NAMALWA (cell line): ENCODE measurements around the gene FBXO46.

Source experiments
- DNase-seq: peaks from one replicate; pipeline ENCODE4 v3.0.0-alpha.2; 2015; ENCODE audit warnings: low spot score

The FBXO46 gene

DNA sequence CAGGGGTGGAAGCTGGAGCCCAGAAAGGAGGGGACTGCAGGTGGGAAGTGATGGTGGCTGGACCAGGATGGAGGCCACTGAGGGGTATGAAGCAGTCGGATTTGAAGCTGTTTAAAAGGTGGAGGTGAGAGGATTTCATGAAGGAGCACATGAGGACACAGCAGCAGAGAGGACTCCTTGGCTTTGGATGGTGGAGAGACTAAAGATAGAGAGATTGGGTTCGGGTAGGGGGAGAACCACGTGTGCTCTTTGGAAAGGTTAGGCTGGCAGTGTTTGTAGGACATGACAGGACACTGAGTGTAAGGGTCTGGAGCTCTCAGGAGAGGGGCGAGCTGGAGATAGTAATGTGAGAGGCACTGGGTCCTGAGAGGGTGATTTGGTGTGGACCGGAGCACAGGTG lies 47.8 kb downstream of the FBXO46 start:
- DNase-seq = no peak

DNA sequence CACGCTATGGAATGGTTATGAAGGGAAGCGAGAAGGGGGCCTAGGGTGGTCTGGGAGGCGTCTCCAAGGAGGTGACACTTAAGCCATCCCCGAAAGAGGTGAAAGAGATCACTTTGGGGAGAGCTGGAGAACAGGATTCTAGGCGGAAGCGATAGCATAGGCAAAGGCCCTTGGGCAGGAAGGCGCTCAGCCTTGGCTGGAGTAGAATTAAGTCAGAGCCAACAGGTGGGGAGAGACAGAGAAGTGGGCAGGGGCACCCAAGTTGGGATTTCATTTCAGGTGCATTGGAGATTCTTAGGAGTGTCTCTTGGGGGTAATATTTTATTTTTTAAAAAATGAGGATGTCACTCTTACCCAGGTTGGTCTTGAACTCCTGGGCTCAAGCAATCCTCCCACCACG lies 48.6 kb downstream of the FBXO46 start:
- no peak for DNase-seq

DNA sequence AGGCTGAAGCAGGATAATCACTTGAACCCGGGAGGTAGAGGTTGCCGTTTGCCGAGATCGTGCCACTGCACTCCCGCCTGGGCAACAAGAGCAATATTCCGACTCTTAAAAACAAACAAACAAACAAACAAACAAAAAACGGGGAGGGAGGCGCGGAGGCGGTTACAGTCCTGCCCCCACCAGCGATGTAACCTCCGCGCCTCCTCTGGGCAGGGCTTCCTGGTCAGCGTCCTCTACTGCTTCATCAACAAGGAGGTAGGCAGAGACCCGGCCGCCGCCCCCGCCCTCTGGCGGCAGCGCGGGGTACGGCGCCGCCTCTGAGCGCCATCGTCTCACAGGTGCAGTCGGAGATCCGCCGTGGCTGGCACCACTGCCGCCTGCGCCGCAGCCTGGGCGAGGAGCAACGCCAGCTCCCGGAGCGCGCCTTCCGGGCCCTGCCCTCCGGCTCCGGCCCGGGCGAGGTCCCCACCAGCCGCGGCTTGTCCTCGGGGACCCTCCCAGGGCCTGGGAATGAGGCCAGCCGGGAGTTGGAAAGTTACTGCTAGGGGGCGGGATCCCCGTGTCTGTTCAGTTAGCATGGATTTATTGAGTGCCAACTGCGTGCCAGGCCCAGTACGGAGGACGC lies 49.2 kb downstream of the FBXO46 start:
- DNase-seq = peak; percentile 92

DNA sequence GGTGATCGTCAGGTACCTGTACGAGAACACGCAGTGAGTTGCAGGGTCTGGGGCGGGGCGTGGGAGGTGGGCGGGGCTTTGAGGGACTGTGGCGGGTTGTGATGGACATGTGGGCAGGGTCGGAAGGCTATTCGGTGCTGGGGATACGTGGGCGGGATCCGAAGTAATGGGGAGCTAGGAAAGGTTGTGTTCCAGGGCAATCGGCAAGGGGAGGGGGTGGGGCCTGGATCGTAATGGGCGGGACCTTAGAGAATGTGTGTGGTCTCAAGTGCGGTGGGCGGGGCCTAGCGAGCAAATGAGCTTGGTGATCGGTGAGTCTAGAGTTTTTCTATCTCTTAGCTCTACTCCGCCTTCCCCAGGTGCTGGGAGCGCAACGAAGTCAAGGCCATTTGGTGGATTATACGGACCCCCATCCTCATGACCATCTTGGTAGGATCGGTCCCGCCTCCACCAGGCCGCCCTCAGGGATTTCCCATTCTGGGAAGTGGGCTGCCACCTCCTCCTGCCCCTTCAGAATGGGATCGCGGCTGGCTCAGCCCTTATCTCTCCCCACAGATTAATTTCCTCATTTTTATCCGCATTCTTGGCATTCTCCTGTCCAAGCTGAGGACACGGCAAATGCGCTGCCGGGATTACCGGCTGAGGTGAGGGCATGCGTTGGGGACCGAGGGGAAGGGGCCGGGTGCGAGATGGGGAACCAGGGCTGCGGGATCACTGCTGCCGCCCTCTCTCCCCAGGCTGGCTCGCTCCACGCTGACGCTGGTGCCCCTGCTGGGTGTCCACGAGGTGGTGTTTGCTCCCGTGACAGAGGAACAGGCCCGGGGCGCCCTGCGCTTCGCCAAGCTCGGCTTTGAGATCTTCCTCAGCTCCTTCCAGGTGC lies 53.1 kb downstream of the FBXO46 start:
- peak; percentile 98 for DNase-seq

DNA sequence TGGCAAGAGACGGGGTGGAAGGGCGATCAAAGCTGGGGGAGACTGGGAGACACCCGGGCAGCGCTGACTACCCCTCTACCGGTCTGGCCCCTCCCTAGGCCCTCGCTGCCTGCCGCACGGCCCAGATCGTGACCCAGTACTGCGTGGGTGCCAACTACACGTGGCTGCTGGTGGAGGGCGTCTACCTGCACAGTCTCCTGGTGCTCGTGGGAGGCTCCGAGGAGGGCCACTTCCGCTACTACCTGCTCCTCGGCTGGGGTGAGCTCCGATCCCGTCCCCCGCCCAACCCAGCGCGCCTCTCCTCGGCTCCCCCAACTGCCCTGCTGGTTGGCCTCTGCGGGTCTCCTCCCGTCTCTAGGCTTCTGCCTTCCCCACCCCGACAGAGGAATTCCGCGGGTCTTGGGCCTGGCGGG lies 53.8 kb downstream of the FBXO46 start:
- no peak for DNase-seq

DNA sequence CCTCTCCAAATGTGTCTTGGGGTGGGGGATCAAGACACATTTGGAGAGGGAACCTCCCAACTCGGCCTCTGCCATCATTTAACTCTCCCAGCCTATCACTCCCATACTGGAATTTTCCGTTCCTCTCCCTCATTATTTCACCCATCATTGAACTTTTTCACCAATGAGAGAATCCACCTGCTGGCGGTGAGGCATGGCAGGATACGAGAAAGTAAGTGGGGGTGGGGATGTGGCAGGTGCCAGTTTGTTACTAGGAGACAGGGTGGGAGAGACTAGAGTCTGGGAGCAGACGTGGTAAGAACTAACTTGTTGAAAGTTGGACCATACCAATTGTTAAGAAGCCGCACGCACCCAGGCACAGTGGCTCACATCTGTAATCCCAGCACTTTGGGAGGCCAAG lies 55.8 kb downstream of the FBXO46 start:
- DNase-seq = no peak

DNA sequence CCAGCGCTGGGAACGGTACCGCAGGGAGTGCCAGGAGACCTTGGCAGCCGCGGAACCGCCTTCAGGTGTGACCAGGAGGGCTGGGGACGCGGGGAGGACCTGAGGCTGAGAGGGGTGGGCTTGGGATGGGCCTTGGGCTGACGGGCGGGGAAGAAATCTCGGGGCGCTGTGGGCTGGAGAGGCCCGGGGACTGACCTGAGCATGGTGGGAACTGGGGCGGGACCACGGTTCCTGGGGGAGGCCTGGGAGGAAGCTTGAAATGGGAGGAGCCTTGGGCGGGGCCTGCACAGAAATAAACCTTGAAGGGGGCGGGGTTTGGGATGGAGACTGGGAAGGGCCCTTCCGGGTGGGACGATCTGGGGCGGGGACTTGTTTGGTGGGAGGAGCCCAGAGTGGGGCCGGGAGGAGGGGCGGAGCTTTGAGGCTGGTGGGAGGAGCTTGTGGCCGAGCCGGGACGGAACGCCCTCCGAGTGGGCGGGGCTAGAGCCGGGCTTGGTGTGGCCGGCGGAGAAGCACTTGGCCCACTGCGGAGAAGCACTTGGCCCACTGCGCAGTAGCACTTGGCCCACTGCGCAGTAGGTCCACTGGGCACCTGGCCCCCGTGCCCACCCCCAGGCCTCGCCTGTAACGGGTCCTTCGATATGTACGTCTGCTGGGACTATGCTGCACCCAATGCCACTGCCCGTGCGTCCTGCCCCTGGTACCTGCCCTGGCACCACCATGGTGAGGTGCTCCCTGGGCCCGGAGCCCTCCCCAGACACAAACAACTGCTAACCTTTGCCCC lies 59.8 kb downstream of the FBXO46 start:
- DNase-seq = peak; percentile 73

DNA sequence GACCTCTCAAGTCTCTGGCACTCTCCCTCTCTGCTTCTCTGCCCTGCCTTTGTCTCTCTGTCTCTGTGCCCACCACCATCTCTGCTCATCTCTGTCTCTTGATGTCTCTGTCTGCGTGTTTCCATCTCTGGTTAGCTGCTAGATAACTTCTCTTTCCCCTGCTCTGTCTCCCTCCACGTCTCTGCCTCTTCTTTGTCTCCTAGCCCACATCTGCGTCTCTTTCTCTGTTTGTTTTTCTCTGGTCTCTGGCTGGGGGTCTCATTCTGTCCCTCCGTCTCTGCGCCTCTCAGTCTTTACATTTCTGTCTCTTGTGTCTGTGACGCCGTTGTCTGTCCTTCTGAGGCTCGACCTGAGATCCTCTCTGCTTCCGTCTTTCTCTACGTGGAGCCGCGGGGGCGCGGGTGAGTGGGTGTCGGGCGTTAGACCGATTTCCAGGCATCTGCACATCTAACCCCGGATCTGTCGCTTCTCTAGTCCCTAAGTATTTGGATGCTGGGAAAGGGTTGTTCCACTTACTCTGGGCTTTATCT lies 62.3 kb downstream of the FBXO46 start:
- peak; percentile 66 for DNase-seq

DNA sequence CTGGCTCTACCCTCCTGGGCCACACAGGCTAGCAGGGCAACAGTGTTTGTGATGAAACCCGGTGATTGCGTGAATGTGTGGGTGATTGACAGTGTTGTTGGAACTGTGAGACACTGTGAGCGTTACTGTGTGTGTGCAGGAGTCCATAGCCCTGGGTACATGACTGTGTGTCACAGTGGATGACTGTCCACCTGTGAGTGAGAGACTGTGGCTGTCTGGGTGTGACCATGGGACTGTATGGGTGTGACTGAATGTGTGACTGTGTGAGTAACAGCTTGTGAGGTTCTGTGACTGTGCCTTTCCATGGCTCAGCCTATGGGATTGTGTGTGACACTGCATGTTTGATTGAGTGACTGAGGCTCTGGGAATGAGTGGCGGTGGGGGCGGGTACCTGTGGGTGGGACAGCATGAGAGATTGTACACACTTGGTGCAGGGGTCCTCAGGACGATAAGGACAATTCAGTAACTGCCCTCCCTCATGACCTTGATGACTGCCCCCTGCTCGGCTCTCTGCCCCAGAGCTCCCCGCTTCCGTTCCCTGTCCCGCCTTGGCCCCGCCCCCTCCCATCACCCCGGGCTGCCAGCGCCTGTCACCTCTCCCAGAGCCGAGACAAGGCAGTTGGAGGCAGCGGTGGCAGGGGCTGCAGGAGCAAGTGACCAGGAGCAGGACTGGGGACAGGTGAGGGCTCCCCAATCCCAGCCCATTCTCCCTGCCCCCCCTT lies 62.9 kb downstream of the FBXO46 start, which contains the start of gene GIPR:
TSS of gene GIPR (plus strand) at position 602 of the 722 bp plus-strand sequence. CDS start 1,300 bp downstream, outside the sequence.
- peak; percentile 65 for DNase-seq

DNA sequence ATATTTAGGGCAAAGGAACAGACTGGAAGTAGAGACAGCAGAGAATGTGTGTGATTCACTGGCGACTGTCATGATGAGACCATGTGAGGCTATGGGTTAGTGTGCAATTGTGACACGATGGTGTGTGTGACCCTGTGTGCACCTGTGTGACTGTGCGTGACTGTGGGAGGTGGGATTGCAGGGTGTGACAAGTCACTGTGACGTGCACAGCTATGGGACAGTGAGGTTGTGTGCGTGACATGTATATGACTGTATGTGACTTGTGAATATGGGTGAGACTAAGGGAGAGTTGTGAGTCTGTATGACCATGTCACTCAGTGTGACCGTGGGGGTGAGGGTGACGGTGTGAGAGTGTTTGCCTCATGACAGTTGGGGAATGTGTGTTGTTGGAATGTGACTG lies 66.1 kb downstream of the FBXO46 start:
- DNase-seq = no peak

DNA sequence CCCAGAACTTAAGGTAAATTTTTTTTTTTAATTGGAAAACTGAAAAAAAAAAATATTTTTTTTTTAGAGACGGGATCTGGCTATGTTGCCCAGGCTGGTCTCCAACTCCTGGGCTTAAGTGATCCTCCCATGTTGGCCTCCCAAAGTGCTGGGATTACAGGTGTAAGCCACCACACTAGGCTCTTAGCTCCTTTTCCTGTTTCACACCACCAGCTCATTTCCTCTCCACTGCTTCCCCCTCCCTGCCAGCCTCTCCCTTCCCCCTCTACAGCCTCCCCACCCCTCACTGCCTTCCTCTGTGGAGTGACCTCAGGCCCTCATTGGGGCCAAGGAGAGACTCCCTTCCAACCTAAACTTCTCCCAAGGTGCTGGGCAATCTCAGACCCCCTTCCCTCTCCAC lies 66.9 kb downstream of the FBXO46 start:
- no peak for DNase-seq

DNA sequence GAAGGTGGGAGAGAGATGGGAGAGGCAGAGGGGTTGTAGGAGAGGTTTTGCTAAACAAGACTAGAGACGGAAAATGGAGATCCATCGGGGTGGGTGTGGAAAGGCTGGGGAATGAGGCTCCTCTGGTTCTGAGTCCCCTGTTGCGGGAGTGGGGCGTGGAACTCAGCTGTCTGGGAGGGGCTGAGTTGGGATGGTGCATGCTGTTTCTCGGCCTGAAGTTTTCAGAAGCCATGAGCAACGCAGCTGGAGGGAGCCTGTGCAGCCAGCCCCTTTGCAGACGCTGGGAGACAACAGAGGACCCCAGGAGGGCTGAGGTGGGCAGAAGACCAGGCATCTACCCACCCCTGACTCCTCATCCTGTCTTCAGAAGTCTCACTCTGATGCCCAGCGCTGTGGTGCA lies 70.1 kb downstream of the FBXO46 start:
- DNase-seq = no peak
